ENCODE data around the gene GPR37. TPM values are rescaled to one million over a fixed set of nuclear protein-coding genes. Genes with fewer than 3 reads are reported as not detected.

Gene GPR37
- total RNA-seq, 1 experiment from 2014 or later: 1.8 TPM

GRCh38 chr7:124780056-124780455 is 14.5 kb upstream of the GPR37 start:
- Histone ChIP-seq H3K9me3 (ENCODE audit: insufficient read depth, low read depth) (no peaks in the 10 kb centered on the region; the same call in 1 of the 2 replicates), H3K27ac (no peak overlapping the region), H3K4me1 (replicated peaks; ENCODE audit: insufficient read depth) (no peaks in the 10 kb centered on the region), H3F3A (ENCODE audit: insufficient read depth, low read depth) (no peaks in the 10 kb centered on the region), H3K79me2 (ENCODE audit: low read depth) (no peaks in the 10 kb centered on the region), H3K4me3 (no peak overlapping the region), H3K4me2 (no peak overlapping the region), H3K36me3 (ENCODE audit: low read depth) (no peaks in the 10 kb centered on the region), H2AFZ (no peak overlapping the region), H3K9me2 (ENCODE audit: insufficient read depth) (no peaks in the 10 kb centered on the region), H4K20me1 (ENCODE audit: insufficient read depth) (no peaks in the 10 kb centered on the region), H3K27me3 (ENCODE audit: insufficient read depth, low read depth) (no peaks in the 10 kb centered on the region)
- ChIA-PET CTCF (no interaction called here), POLR2A (ENCODE audit: unreplicated experiment) (no interaction called here)
- intact Hi-C loops (cut with micrococcal nuclease; ENCODE audit: unreplicated experiment): loop anchor here (10.0 kb wide), 1 partner anchor 1145 kb away; no protein-coding TSS in a partner anchor
- no TSS peak for BruUV-seq (replicated peaks)
- TF ChIP-seq CTCF (conservative IDR thresholded peaks at IDR 0.05) (no peak), EZH2 (IDR thresholded peaks at IDR 0.05; ENCODE audit: low read depth) (no peak)
- DNase-seq: no peak

GRCh38 chr7:124779620-124780019 is 14.0 kb upstream of the GPR37 start:
- no TSS peak for BruUV-seq (replicated peaks)
- no peaks in the 10 kb centered on the region for H3K36me3 ChIP-seq (ENCODE audit: low read depth)
- no peaks in the 10 kb centered on the region for H3F3A ChIP-seq (ENCODE audit: insufficient read depth, low read depth)
- no peak for TF ChIP-seq EZH2 (IDR thresholded peaks at IDR 0.05; ENCODE audit: low read depth)
- TF ChIP-seq CTCF (conservative IDR thresholded peaks at IDR 0.05): no peak
- no peaks in the 10 kb centered on the region; the same call in 1 of the 2 replicates for H3K9me3 ChIP-seq (ENCODE audit: insufficient read depth, low read depth)
- intact Hi-C loops (cut with micrococcal nuclease; ENCODE audit: unreplicated experiment): loop anchor here (10.0 kb wide), 1 partner anchor 1145 kb away; no protein-coding TSS in a partner anchor
- no peak overlapping the region for H3K4me3 ChIP-seq
- ChIA-PET POLR2A (ENCODE audit: unreplicated experiment) (no interaction called here), CTCF (no interaction called here)
- no peak for DNase-seq
- no peak overlapping the region for H2AFZ ChIP-seq
- H4K20me1 ChIP-seq (ENCODE audit: insufficient read depth): no peaks in the 10 kb centered on the region
- H3K79me2 ChIP-seq (ENCODE audit: low read depth): no peaks in the 10 kb centered on the region
- H3K4me1 ChIP-seq (replicated peaks; ENCODE audit: insufficient read depth): no peaks in the 10 kb centered on the region
- H3K27ac ChIP-seq: no peak overlapping the region
- no peaks in the 10 kb centered on the region for H3K9me2 ChIP-seq (ENCODE audit: insufficient read depth)
- H3K27me3 ChIP-seq (ENCODE audit: insufficient read depth, low read depth): no peaks in the 10 kb centered on the region
- no peak overlapping the region for H3K4me2 ChIP-seq

- ChIA-PET CTCF (no interaction called here), POLR2A (ENCODE audit: unreplicated experiment) (no interaction called here)
- no peak for DNase-seq
- TF ChIP-seq CTCF (conservative IDR thresholded peaks at IDR 0.05) (no peak), EZH2 (IDR thresholded peaks at IDR 0.05; ENCODE audit: low read depth) (no peak)
- Histone ChIP-seq H3K9me3 (ENCODE audit: insufficient read depth, low read depth) (no peaks in the 10 kb centered on the region; the same call in 1 of the 2 replicates), H2AFZ (no peak overlapping the region), H3K4me3 (no peak overlapping the region), H3K79me2 (ENCODE audit: low read depth) (no peaks in the 10 kb centered on the region), H3K4me2 (no peak overlapping the region), H3K27ac (no peak overlapping the region), H3K36me3 (ENCODE audit: low read depth) (no peaks in the 10 kb centered on the region), H3F3A (ENCODE audit: insufficient read depth, low read depth) (no peaks in the 10 kb centered on the region), H4K20me1 (ENCODE audit: insufficient read depth) (no peaks in the 10 kb centered on the region), H3K9me2 (ENCODE audit: insufficient read depth) (no peaks in the 10 kb centered on the region), H3K4me1 (replicated peaks; ENCODE audit: insufficient read depth) (no peaks in the 10 kb centered on the region), H3K27me3 (ENCODE audit: insufficient read depth, low read depth) (no peaks in the 10 kb centered on the region)
- intact Hi-C loops (cut with micrococcal nuclease; ENCODE audit: unreplicated experiment): no loop called here
- BruUV-seq (replicated peaks): no TSS peak
Observed at GRCh38 chr7:124779194-124779593, 13.6 kb upstream of the GPR37 start.

Data from PC-9 (cell line).